Tibial nerve (tissue), 4 donors: Measurements from ENCODE around the gene CARS2. TPM values are rescaled to one million over a fixed set of nuclear protein-coding genes. Genes with fewer than 3 reads are reported as not detected.

Source experiments
- DNase-seq, 2 donors: peaks; one replicate each; pipeline ENCODE4 v3.0.0-alpha.2; 2019; ENCODE audit warnings: low spot score in 2 of 2
- H3K27ac ChIP-seq, 4 donors: fragments of 200-600 bp; sonication (generic) in 3 of 4; one replicate each; pipeline ENCODE4 v1.5.1; 2017 to 2019; ENCODE audit warnings: mild to moderate bottlenecking in 1 of 4
- H3K27me3 ChIP-seq, 2 donors: fragments of 200-600 bp; sonication (generic) in 1 of 2; one replicate each; pipeline versions ENCODE4 v1.5.1 to v1.6.0; 2017 to 2019
- H3K36me3 ChIP-seq, 3 donors: fragments of 200-600 bp; sonication (generic); one replicate each; pipeline ENCODE4 v1.5.1; 2018 to 2019
- H3K4me1 ChIP-seq, 4 donors: fragments of 200-600 bp; sonication (generic) in 3 of 4; one replicate each; pipeline ENCODE4 v1.5.1; 2017 to 2019
- H3K4me3 ChIP-seq, 4 donors: fragments of 200-600 bp; sonication (generic) in 3 of 4; one replicate each; pipeline ENCODE4 v1.5.1; 2017 to 2019; ENCODE audit warnings: mild to moderate bottlenecking in 1 of 4, moderate library complexity in 1 of 4
- H3K9me3 ChIP-seq, 4 donors: fragments of 200-600 bp; sonication (generic) in 3 of 4; one replicate each; pipeline ENCODE4 v1.5.1; 2017 to 2019
- CTCF ChIP-seq, 5 experiments: fragments of 200-600 bp in 3 of 5; fragments of 450-650 bp in 2 of 5; sonication (generic) in 3 of 5; IDR thresholded peaks; one replicate each; pipeline ENCODE4 v1.5.1; 2016 to 2019; ENCODE audit warnings: antibody characterized with exemption in 5 of 5, mild to moderate bottlenecking in 3 of 5, moderate library complexity in 2 of 5
- EP300 ChIP-seq, 2 donors: sonication (generic); formaldehyde crosslinking; IDR thresholded peaks; one replicate each; pipeline ENCODE4 v1.6.1; 2017; ENCODE audit warnings: antibody characterized with exemption in 2 of 2, mild to moderate bottlenecking in 1 of 2
- POLR2A ChIP-seq, 2 donors: fragments of 450-650 bp; IDR thresholded peaks; one replicate each; pipeline ENCODE4 v1.6.1; 2017; ENCODE audit warnings: antibody characterized with exemption in 2 of 2, mild to moderate bottlenecking in 2 of 2, moderate library complexity in 2 of 2
- WGBS, 2 donors: methylation state at CpG; one replicate each; pipeline ENCODE4 v1.1.5; 2018; 5-methylcytosine and 5-hydroxymethylcytosine counted together
- total RNA-seq, 4 donors: library from RNA; depleted of rRNA; stranded (reverse); fragments of >200 nt; gene quantifications; one replicate each; pipeline ENCODE4 v1.1.0, GENCODE V29; 2016

Gene CARS2
- total RNA-seq, 4 donors from 2014 or later: 33.7 to 68.4 (median 64.3) TPM

GRCh38 chr13:110722971-110723370, 17.1 kb upstream of the CARS2 start:
- DNase-seq: no peak
- WGBS, 2 donors: 61 to 63% methylated on average over 5 of the region's 5 CpGs

GRCh38 chr13:110719036-110719710, 13.3 kb upstream of the CARS2 start:
- Histone ChIP-seq H3K36me3 (peaks cover 0 to 25% (median 3%) of the 10 kb centered on the region in 3 donors), H3K4me3 (no peak overlapping the region), H3K27ac (no peak overlapping the region), H3K27me3 (no peaks in the 10 kb centered on the region), H3K4me1 (peaks cover 0 to 41% (median 19%) of the 10 kb centered on the region in 4 donors), H3K9me3 (no peaks in the 10 kb centered on the region)
- 96 to 97% methylated on average over 61 of the region's 61 CpGs for WGBS, 2 donors
- TF ChIP-seq POLR2A (IDR thresholded peaks at IDR 0.05): no peak
- DNase-seq: no peak

More at GRCh38 chr13:110722971-110723370, 17.1 kb upstream of the CARS2 start:
- no peaks in the 10 kb centered on the region for H3K27me3 ChIP-seq
- H3K36me3 ChIP-seq: peaks cover 0 to 35% (median 3%) of the 10 kb centered on the region in 3 donors
- no peak for TF ChIP-seq CTCF (IDR thresholded peaks at IDR 0.05)
- no peak for TF ChIP-seq POLR2A (IDR thresholded peaks at IDR 0.05)
- no peak for TF ChIP-seq EP300 (IDR thresholded peaks at IDR 0.05)
- H3K27ac ChIP-seq: no peak overlapping the region
- peaks cover 0 to 27% (median 5%) of the 10 kb centered on the region in 4 donors for H3K4me1 ChIP-seq
- H3K4me3 ChIP-seq: no peak overlapping the region
- H3K9me3 ChIP-seq: no peaks in the 10 kb centered on the region

- peak; percentile 20 to 28 for DNase-seq
- Histone ChIP-seq H3K27ac (peak overlapping the region; percentile 78 to 98 (median 95)), H3K9me3 (no peaks in the 10 kb centered on the region), H3K4me1 (peaks cover 0 to 32% (median 20%) of the 10 kb centered on the region in 4 donors), H3K36me3 (peaks cover 0 to 23% (median 3%) of the 10 kb centered on the region in 3 donors), H3K4me3 (peak overlapping the region; percentile 67 to 94 (median 90)), H3K27me3 (no peaks in the 10 kb centered on the region)
- 1% methylated on average over 12 of the region's 12 CpGs for WGBS, 2 donors
- TF ChIP-seq POLR2A (IDR thresholded peaks at IDR 0.05): no peak
- no peak for TF ChIP-seq EP300 (IDR thresholded peaks at IDR 0.05)
- no peak for TF ChIP-seq CTCF (IDR thresholded peaks at IDR 0.05)
Observed at GRCh38 chr13:110716247-110716515, 10.3 kb upstream of the CARS2 start.

GRCh38 chr13:110715395-110716246, 9.7 kb upstream of the CARS2 start:
- no peaks in the 10 kb centered on the region for H3K9me3 ChIP-seq
- TF ChIP-seq POLR2A (IDR thresholded peaks at IDR 0.05): peak; percentile 82
- TF ChIP-seq EP300 (IDR thresholded peaks at IDR 0.05): peak in 1 of 2 donors; percentile 84
- peak in 3 of 5 experiments; percentile 28 to 55 (median 44) for TF ChIP-seq CTCF (IDR thresholded peaks at IDR 0.05)
- peaks cover 0 to 35% (median 21%) of the 10 kb centered on the region in 4 donors for H3K4me1 ChIP-seq
- H3K27me3 ChIP-seq: no peaks in the 10 kb centered on the region
- peak overlapping the region; percentile 98 to 100 (median 98) for H3K27ac ChIP-seq
- H3K36me3 ChIP-seq: peaks cover 0 to 17% (median 3%) of the 10 kb centered on the region in 3 donors
- DNase-seq: peak; percentile 96 to 98
- WGBS, 2 donors: 1% methylated on average over 29 to 57 of the region's 74 CpGs
- peak overlapping the region; percentile 89 to 94 (median 92) for H3K4me3 ChIP-seq

- TF ChIP-seq EP300 (IDR thresholded peaks at IDR 0.05) (peak in 1 of 2 donors; percentile 100), POLR2A (IDR thresholded peaks at IDR 0.05) (peak; percentile 100), CTCF (IDR thresholded peaks at IDR 0.05) (peak in 3 of 5 experiments; percentile 21 to 54 (median 23))
- 0 to 1% methylated on average over 41 to 48 of the region's 49 CpGs for WGBS, 2 donors
- H3K4me1 ChIP-seq: peaks cover 0 to 35% (median 21%) of the 10 kb centered on the region in 4 donors
- no peaks in the 10 kb centered on the region for H3K27me3 ChIP-seq
- DNase-seq: peak; percentile 41 to 48
- peak overlapping the region; percentile 80 to 93 (median 85) for H3K4me3 ChIP-seq
- H3K27ac ChIP-seq: peak overlapping the region; percentile 98 to 100 (median 99)
- H3K9me3 ChIP-seq: no peaks in the 10 kb centered on the region
- H3K36me3 ChIP-seq: peaks cover 0 to 10% (median 3%) of the 10 kb centered on the region in 3 donors
Observed at GRCh38 chr13:110714797-110715394, 9.0 kb upstream of the CARS2 start.
